ENCODE data around the gene PBX3. TPM values are rescaled to one million over a fixed set of nuclear protein-coding genes. Genes with fewer than 3 reads are reported as not detected.

Gene PBX3
- total and polyA plus RNA-seq, 9 donors, result 52.6 to 199 (median 119) TPM

DNA sequence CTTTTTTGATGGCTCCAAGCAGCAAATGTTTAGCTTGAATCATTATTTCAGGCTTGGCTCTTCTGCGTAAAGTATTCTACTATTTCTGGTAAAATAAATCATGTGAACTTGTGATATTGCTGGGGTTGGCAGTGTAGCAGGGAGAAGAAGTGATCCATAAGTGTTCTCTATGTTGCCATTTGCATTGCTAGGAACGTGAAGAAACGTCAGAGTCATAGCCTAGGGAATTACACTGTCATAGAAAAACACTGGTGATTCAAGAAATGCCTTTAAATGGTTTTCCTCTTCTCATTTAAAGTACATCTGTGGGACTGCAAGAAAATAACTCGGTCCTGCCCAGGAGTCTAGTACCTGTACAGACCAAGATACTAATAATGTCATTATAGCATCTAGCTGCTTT lies 162.3 kb downstream of the PBX3 start:
- Histone ChIP-seq H3K36me3 (no peaks in the 10 kb centered on the region), H3K4me1 (ENCODE audit: insufficient read depth) (peaks cover 5% of the 10 kb centered on the region), H3K9me3 (no peaks in the 10 kb centered on the region), H3K27ac (no peak overlapping the region), H3K27me3 (no peaks in the 10 kb centered on the region), H3K4me3 (no peak overlapping the region)
- TF ChIP-seq, protein P1, sequence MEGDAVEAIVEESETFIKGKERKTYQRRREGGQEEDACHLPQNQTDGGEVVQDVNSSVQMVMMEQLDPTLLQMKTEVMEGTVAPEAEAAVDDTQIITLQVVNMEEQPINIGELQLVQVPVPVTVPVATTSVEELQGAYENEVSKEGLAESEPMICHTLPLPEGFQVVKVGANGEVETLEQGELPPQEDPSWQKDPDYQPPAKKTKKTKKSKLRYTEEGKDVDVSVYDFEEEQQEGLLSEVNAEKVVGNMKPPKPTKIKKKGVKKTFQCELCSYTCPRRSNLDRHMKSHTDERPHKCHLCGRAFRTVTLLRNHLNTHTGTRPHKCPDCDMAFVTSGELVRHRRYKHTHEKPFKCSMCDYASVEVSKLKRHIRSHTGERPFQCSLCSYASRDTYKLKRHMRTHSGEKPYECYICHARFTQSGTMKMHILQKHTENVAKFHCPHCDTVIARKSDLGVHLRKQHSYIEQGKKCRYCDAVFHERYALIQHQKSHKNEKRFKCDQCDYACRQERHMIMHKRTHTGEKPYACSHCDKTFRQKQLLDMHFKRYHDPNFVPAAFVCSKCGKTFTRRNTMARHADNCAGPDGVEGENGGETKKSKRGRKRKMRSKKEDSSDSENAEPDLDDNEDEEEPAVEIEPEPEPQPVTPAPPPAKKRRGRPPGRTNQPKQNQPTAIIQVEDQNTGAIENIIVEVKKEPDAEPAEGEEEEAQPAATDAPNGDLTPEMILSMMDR (IDR thresholded peaks at IDR 0.05), result no peak
- TF ChIP-seq POLR2A (IDR thresholded peaks at IDR 0.05), result no peak
- TF ChIP-seq EP300 (IDR thresholded peaks at IDR 0.05), result no peak
- WGBS, 3 donors, result 91 to 94% (median 91%) methylated on average over 4 of the region's 4 CpGs
- DNase-seq, result no peak
- intact Hi-C loops (cut with DNase I), result no loop called here

DNA sequence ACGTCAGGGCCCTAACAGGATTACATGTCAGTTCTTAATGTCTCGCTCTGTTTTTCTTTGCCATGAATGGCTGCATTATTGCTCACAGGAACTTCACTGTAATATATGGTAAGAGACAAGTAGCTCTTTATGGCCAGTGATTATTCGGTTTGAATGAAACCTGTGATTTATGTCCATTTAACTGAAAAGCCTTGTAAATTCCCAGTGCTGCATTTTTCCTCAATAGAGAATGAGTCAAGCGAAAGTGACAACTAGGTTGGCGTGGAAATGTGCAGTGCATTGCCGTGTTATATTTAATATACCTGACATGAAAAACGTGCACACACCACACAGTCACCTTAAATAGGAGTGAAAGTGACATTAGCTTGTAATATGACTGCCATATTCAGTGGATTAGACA lies 163.1 kb downstream of the PBX3 start:
- H3K9me3 ChIP-seq, result no peaks in the 10 kb centered on the region
- no peak overlapping the region for H3K27ac ChIP-seq
- no peak overlapping the region for H3K4me3 ChIP-seq
- H3K27me3 ChIP-seq, result no peaks in the 10 kb centered on the region
- peaks cover 4% of the 10 kb centered on the region for H3K4me1 ChIP-seq (ENCODE audit: insufficient read depth)
- WGBS, 3 donors, result 94 to 95% (median 95%) methylated on average over 7 of the region's 7 CpGs
- H3K36me3 ChIP-seq, result no peaks in the 10 kb centered on the region
- intact Hi-C loops (cut with DNase I), result no loop called here
- TF ChIP-seq, protein P1 (IDR thresholded peaks at IDR 0.05), result no peak
- TF ChIP-seq EP300 (IDR thresholded peaks at IDR 0.05) (no peak), POLR2A (IDR thresholded peaks at IDR 0.05) (no peak)
- no peak for DNase-seq

DNA sequence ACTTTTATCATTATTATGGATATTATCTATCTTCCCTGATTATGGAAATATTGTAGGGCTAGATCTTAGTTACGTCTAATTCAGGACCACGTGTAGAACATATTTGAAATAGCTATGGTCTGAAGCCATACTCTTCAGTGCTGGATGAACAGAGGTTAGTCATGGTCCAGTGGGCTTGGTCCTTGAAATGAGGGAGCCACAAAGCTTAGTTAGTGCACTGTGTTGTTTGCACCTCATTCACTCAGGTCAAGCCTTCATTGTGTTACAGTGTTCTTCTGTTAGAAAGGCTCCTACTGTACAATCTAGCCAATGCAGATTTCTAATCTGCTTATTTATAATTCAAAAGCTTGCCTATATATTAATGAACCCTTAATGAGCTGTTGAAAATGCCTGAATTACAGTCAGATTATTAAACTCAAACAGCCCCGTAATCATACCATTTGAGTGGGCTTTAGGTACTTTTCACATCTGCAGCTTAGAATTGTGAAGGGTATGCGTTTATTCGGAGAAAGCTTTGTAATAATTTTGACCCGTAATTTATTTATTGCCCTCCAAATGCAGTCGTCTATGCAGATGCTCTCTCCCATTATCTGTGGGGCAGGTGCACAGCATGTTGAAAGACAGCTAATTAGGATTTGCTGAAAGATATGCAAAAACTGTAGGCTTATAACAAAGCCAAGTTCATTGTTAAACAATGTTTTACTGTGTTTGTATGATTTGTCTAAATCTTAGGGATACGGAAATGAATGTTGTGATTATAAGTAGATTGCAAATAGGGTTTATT lies 164.9 kb downstream of the PBX3 start:
- TF ChIP-seq EP300 (IDR thresholded peaks at IDR 0.05), result no peak
- TF ChIP-seq, protein P1 (IDR thresholded peaks at IDR 0.05), result no peak
- TF ChIP-seq POLR2A (IDR thresholded peaks at IDR 0.05), result no peak
- Histone ChIP-seq H3K27ac (no peak overlapping the region), H3K4me3 (no peak overlapping the region), H3K4me1 (ENCODE audit: insufficient read depth) (peaks cover 4% of the 10 kb centered on the region), H3K36me3 (no peaks in the 10 kb centered on the region), H3K27me3 (no peaks in the 10 kb centered on the region), H3K9me3 (no peaks in the 10 kb centered on the region)
- intact Hi-C loops (cut with DNase I), result no loop called here
- no peak for DNase-seq
- 86 to 91% (median 90%) methylated on average over 8 of the region's 8 CpGs for WGBS, 3 donors

DNA sequence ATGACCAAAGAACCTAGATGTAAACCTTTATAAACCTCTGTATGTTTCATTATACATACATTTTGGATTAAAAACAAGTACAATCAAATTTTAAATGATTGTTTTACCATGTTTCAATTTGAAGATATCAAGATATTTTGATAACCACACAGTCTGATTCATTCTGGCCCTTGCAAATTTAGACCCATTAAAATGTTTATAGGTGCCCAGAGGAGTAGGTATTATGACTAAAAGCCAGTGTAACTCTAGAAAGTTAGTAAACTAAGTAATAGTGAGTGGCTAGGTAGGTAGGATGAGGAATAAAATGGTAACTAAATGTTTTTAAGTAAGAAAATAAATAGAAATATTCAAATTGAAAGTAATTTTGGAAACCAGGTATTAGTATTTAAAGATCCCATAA lies 165.5 kb downstream of the PBX3 start:
- intact Hi-C loops (cut with DNase I), result no loop called here
- H3K36me3 ChIP-seq, result no peaks in the 10 kb centered on the region
- H3K9me3 ChIP-seq, result no peaks in the 10 kb centered on the region
- H3K4me1 ChIP-seq (ENCODE audit: insufficient read depth), result peaks cover 4% of the 10 kb centered on the region
- H3K4me3 ChIP-seq, result no peak overlapping the region
- DNase-seq, result no peak
- H3K27me3 ChIP-seq, result no peaks in the 10 kb centered on the region
- TF ChIP-seq EP300 (IDR thresholded peaks at IDR 0.05) (no peak), POLR2A (IDR thresholded peaks at IDR 0.05) (no peak)
- TF ChIP-seq, protein P1 (IDR thresholded peaks at IDR 0.05), result no peak
- H3K27ac ChIP-seq, result no peak overlapping the region

Data from ovary (tissue), 9 donors.